ENCODE data around the gene CENPL.
"Not testable (repeated sequence)": the region's sequence is repeated elsewhere in the genome, so short reads cannot be mapped to it uniquely, and the experiment has no call there.

Gene CENPL, protein sequence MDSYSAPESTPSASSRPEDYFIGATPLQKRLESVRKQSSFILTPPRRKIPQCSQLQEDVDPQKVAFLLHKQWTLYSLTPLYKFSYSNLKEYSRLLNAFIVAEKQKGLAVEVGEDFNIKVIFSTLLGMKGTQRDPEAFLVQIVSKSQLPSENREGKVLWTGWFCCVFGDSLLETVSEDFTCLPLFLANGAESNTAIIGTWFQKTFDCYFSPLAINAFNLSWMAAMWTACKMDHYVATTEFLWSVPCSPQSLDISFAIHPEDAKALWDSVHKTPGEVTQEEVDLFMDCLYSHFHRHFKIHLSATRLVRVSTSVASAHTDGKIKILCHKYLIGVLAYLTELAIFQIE

DNA sequence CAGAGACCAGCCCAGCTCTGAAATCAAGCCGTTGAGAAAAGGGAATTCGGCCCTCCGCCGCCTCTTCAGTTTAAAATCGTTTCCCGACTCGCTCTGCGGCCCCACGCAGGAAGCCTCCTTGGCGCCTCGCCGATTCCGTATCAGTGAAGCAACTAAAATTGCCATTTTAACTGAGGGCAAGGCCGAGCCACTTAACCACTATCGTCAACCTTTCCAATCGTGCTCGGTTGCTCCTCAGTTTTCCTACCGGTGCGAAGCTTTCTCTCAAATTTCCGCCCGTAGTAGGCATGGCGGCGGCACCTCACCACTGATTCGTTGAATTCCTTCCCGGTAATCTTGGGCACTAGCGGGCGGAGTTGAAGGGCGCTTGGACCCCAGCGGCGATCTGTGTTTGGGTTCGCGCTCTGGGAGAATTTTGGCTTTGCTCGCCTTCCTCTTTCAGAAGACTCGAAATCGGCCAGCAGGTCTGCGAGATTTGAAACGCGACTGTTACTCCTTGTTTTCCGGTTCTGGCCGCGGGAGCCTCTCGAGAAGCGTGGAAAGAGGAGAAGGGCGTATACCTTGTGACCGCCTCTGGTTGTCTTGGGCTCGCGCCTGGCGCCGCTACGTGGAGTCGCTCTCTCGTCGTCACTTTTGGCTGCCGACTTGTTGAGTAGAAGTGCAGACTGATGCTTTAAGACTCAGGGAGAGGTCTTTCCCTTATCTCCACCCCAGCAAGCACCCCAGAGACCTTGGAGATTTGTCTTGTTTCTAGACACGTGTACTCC lies at the start of gene CENPL, which contains the start of gene DARS2:
TSS of gene CENPL (minus strand) at position 569 of the 767 bp plus-strand sequence. CDS start 13,584 bp downstream, outside the sequence.
TSS of gene DARS2 (plus strand) at position 359 of the 767 bp plus-strand sequence. CDS start 557 bp downstream, outside the sequence.
- peak; percentile 98 for DNase-seq

- no peak for DNase-seq
These were observed 46.8 kb upstream of the CENPL start for GRCh38 chr1:173871500-173871899.

DNA sequence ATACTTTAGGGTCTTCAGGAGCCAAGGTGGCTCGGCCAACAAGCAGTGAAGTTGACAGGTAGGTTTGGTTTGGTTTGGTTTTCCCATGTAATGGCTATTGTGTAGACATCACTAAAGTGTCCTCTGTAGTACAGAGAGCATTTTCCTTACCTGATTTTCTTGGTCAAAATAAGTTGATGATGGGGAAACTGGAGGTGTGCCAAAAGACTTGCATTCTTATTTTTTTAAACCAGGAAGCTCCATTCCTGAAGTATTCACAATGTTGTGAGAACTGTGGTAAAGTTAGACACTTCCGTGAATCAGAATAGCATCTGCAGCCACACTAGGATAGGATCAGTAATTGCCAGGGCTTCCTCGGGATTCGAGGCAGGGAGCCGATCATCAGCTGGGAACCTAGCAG lies 46.4 kb upstream of the CENPL start:
- DNase-seq, result no peak

- DNase-seq, result no peak
These were observed 45.8 kb upstream of the CENPL start for GRCh38 chr1:173870252-173871075.

- DNase-seq, result no peak
These were observed 44.3 kb upstream of the CENPL start for GRCh38 chr1:173869021-173869359.

- DNase-seq, result peak; percentile 98
These were observed 43.8 kb upstream of the CENPL start, which contains the start of gene ZBTB37 for GRCh38 chr1:173868266-173869020. Gene ZBTB37, plus strand, starts transcription at chr1:173868380. Its CDS starts 1,846 bp downstream, at chr1:173870226.

DNA sequence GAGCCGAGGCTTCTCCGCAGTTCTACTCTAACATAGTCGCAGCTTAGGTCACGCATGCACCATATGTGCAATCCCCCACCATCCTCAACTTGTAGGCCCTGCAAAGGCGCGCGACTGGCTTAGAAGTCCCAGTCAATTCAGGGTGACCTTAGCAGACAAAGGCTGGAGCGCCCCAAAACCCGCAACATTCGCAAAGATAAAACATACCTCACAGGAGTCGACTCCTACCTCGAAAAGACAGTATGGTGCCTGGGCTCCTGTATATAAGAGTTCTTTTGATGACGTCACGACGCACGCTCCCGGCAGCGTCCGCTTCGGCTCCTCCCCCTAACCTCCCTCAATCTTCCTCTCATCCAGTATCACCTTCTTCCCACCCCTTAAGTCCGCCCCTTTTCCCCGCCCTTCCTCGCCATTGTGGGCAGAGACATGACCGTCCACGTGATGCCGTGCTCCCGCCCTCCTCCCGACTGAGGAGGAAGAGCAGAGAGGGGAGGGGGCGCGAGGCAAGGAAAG lies 43.1 kb upstream of the CENPL start, which contains the start of gene GAS5:
TSS of gene GAS5 (minus strand) at position 237 of the 513 bp plus-strand sequence.
- peak; percentile 100 for DNase-seq

GRCh38 chr1:173867141-173867752 lies 42.6 kb upstream of the CENPL start:
- no peak for DNase-seq

GRCh38 chr1:173866413-173867115 lies 41.9 kb upstream of the CENPL start:
- peak; percentile 16 for DNase-seq

GRCh38 chr1:173865468-173866164 lies 40.9 kb upstream of the CENPL start:
- DNase-seq, result peak; percentile 13

DNA sequence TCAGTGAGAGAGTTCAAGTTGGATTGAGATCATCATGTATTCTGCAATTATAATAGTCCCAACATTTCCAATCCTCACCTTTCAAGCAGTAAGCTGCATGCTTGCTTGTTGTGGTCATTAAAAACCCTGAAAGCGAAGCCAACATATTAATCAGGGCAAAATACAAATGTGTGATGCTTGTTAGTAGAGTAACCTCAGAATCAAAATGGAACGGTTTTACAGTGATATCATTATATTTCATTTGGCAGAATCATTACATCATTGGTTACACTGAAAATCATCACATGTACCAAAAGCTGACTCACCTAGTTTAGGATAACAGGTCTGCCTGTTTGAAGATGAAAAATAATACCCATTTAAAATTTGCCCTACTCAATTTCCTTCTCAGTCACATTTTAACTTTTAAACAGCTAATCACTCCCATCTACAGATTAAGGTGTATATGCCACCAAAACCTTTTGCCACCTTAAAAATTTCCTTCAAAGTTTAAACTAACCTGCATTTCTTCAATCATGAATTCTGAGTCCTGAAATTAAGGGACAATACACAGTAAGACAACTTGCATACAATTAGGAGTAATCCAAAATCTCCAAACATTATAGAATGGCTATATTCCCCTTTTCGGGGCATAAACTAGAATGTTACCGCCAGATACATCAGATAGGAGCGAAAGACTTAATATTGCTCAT lies 39.6 kb upstream of the CENPL start:
- DNase-seq, result no peak

DNA sequence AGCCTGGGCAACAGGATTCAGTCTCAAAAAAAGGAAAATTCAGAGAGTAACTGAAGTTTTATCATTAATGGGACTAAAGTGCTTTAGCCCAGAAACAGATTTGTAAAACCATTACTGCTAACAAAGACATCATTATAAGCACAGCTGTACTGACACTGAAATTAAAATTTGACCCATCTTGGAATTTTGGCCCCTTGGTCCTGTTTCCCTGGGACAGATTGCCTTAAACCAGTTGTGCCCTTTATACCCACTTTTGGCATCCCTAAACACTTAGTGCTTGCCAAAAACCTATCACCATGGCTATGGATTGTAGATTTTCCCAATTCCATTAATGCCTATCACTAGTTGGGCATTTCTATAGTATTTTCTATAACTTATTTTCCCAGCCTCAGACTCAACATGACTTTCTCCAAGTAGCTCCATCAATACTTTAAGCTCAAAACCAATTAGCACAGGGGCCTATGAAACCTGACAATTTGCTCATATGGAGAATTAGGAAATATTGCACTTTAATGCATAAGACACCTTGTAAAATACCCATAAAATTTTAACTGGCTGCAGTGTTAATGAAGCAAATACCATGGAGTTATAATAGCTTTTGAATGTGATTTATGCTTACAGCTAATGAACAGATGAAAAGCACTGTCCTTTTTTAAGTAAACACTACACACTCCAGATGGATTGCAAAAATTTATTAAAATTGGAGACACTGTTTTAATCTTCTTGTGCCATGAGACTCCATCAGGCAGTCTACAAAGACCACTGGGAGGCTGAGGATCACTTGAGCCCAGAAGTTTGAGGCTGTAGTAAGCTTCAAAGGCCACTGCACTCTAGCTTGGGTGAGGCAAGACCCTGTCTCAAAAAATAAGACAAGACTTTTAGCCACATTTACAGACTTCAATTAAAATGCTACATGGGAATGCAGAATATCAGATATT lies 38.8 kb upstream of the CENPL start:
- DNase-seq, result no peak

GRCh38 chr1:173862769-173863223 lies 38.1 kb upstream of the CENPL start:
- DNase-seq, result peak; percentile 24

DNA sequence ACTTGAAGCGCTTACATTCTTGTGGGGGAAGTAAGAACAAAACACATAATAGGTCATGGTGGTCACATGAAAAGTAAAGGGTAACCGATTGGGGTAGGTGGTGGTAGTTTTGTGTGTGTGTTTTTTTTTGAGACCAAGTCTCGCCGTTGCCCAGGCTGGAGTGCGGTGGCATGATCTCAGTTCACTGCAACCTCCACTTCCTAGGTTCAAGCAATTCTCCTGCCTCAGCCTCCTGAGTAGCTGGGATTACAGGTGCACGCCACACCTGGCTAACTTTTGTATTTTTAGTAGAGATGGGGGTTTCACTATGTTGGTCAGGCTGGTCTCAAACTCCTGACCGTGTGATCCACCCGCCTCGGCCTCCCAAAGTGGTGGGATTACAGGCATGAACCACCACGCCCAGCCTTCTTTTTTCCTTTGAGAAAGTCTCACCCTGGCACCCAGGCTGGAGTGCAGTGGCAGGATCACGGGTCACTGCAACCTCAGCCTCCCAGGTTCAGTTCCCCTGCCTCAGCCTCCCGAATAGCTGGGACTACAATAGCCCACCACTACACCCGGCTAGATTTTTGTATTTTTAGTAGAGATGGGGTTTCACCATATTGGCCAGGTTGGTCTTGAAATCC lies 37.6 kb upstream of the CENPL start:
- DNase-seq, result peak; percentile 26

GRCh38 chr1:173861731-173862145 lies 37.1 kb upstream of the CENPL start:
- DNase-seq, result peak; percentile 28

DNA sequence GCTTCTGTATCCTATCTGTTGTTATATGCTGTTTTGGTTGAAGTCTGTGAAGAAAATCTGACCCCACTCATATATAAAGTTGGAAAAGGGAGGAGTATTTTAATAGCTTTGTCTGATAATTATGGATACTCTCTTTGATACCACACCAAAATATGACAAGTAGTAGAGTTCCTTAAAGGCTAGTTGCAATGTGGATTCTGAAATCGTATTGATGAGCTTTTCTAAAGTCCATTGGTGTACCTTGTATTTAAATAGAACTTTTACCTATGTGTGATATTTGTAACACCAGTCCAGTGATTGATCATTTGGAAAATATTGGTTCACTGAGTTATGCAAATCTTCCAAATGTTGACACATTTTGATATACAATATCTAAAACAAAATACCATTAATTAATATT lies 35.4 kb upstream of the CENPL start:
- DNase-seq, result no peak

- DNase-seq, result not testable (repeated sequence)
These were observed 34.9 kb upstream of the CENPL start for GRCh38 chr1:173859547-173859946.
